ENCODE results near the gene SLCO4A1.

SLCO4A1 gene

GRCh38 chr20:62688083-62688482 lies 45.8 kb downstream of the SLCO4A1 start:
- DNase-seq, result no peak

GRCh38 chr20:62688855-62689460 lies 46.7 kb downstream of the SLCO4A1 start:
- DNase-seq, result no peak

- DNase-seq, result no peak
Measured at GRCh38 chr20:62689861-62690260, 47.6 kb downstream of the SLCO4A1 start.

GRCh38 chr20:62690261-62690820 lies 48.0 kb downstream of the SLCO4A1 start:
- no peak for DNase-seq

- no peak for DNase-seq
Measured at GRCh38 chr20:62691487-62691886, 49.2 kb downstream of the SLCO4A1 start.

GRCh38 chr20:62692176-62692575 lies 49.9 kb downstream of the SLCO4A1 start:
- no peak for DNase-seq

DNA sequence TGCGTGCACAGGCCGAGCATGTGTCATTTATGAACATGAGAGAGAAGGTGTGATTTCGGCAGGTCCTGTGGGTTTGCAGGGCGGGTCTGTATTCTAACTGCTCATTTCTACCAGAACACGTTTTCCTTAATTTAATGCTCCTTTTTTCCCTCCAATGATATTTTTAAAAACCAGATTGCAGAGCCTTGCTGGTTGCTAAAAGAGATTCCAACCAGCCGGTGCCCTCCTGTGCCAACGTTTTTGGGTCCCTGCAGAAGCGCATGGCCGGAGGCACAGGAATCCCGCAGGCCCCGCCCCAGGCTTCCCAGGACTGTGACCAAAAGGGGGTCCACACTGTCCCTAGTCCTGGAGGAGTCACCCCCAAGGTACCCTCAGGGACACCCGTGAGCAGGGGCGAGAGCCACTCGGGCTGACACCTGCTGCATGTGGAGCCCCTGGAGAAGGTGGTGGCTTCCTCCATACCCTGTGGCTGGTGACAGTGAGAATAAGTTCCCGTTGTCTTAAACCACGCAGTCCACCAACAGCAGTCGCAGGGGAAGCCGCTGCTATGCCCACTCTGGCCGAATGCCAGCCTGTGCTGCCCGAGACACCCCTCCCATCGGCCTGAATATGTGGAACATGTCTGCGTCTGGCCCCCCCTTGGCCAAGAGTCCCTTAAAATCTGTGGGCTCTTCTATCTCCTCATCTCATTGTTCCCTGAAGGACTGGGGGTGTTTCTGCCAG lies 50.7 kb downstream of the SLCO4A1 start:
- DNase-seq, result no peak

- no peak for DNase-seq
Measured at GRCh38 chr20:62693524-62693922, 51.2 kb downstream of the SLCO4A1 start.

DNA sequence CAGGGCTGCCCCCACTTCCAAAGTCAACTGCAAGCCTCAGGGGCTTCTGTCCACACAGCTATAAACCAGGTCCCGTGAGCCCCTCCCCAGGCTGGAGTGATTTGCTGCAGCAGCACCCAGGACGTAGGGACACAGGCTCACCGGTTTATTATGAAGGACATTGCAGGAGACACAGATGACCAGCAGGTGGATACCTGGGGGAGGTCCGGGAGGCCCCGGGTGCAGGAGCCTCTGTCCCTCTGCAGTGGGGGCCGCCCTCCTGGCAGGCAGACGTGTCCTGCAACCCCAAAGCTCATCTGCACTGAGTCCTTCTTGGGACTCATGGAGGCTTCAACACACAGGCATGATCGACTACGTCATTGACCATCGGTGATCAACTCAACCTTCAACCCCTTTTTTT lies 51.8 kb downstream of the SLCO4A1 start:
- no peak for DNase-seq

GRCh38 chr20:62694868-62695267 lies 52.6 kb downstream of the SLCO4A1 start:
- DNase-seq, result no peak

DNA sequence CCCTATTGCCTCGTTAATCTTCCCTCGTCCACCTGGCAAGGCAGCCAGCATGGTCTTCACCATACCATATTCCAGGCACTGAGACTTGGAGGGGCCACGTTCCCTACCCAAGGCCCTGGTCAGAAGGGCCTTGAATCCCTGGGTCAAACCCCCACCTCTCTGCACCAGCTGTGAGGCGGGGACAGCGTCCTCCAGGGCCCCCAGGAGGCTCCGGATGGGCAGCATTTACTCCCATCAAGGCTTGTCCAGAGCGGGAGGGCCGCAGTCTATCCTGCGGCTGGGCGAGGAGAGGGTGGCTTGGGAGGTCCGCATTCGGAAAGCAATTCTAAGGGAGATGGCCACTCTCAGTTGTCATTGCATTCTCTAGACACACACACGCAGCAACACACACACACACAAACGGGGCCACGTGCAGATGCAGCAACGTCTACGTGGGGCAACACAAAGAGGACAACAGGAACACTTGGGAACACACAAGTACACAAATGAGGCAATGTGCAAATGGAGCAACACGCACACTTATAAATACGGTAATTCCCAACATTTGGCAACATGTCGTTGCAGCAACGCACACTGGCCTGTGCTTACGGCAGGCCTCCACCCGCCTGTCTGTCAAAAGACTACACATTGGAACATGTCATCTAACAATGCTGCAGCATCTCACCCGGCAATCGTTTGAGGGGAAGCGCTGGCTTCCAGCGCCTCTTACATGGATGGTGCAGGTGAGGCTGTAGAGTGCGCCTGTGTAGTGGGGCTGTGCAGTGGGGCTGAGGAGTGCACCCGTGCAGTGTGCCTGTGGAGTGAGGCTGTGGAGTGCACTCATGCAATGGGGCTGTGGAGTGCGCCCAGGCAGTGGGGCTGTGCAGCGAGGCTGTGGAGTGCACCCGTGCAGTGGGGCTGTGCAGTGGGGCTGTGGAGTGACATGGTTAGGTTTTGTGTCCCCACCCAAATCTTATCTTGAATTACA lies 53.4 kb downstream of the SLCO4A1 start:
- no peak for DNase-seq

DNA sequence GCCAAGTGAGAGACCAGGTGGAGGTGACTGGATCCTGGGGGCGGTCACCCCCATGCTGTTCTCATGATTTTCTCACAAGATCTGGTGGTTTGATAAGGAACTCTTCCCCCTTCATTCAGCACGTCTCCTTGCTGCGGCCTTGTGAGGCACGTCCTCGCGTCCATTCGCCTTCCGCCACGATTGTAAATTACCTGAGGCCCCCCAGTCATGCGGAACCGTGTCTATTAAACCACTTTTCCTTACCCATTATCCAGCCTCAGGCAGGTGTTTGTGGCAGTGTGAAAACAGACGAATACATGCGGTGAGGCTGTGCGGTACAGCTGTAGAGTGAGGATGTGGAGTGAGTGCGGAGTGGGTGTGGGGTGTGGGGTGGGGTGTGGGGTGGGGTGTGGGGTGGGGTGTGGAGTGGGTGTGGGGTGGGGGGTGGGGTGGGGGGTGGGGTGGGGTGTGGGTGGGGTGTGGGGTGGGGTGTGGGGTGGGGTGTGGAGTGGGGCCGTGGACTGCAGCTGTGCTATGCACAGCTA lies 54.2 kb downstream of the SLCO4A1 start:
- no peak for DNase-seq

DNA sequence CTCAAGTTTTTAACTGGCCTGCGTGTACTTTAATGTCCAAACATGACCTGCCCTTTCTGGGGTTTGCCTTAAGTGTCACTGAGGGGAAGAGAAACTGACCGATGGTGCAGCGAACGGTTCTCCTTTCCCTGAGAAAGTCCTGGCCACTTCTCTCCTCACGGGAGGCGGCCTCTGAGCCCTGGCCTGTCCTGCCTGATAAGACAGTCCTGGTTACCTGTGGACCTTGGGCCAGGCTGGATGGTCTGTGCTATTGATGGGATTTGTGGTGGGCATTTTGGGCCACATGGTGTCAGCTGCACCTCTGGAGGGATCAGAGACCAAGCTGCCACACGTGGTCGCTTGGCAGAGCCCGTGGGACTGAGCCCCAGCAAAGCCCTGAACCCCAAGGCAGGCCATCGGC lies 54.7 kb downstream of the SLCO4A1 start:
- DNase-seq, result no peak

- no peak for DNase-seq
Measured at GRCh38 chr20:62697468-62697912, 55.2 kb downstream of the SLCO4A1 start.

GRCh38 chr20:62698231-62698630 lies 55.9 kb downstream of the SLCO4A1 start:
- no peak for DNase-seq

- DNase-seq, result no peak
Measured at GRCh38 chr20:62699296-62699695, 57.0 kb downstream of the SLCO4A1 start.

DNA sequence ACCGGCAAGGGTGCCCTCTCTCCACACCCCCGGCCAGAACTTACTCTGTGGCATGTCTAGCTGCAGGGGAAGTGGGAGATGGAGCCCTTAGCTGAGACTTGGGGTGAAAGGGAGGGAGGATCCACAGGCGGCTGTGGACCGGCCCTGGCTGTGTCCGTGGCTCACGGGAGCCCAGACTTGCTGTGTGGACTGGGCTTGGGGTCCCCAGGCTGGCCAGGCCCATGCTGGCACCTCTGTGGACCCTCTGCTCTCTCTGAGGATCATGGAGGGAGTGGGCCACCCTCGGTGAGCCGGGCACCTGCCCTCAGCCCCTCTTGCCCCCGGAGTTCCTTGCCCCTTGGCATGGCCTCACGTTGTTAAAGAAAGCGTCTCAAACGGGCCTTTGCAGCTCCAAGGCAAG lies 57.4 kb downstream of the SLCO4A1 start:
- DNase-seq, result no peak

DNA sequence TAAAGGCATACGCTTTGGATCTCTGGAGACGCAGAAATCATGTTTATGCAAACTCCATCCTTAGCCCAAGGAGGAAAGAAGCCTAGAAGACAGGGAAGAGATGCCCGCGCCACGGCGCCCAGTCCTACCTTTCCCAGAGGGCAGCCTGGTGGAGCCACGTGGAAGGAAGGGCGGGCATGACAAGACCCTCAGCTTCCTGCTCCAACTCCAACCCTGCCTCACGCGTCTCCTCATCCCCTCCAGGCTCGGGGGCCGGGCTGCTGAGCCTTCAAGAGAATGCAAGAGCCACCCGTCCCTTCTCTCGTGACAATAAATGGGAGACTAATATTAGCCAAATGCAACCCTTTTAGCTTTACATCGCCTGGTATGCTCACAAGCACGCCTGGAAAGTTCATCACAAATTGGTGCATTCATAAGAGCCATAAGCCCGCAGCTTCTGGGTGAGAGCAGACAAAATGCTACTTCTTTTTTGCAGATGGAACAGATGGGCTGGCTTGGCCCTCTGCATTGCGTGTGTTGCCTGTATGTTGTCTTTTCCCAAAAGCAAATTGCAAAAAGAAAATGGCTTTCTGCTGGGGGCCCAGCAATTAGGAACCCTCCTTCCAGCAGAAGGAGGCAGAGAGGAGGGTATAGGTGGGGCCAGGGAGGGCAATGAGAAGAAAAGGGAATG lies 58.1 kb downstream of the SLCO4A1 start:
- DNase-seq, result no peak

- no peak for DNase-seq
Measured at GRCh38 chr20:62701161-62702012, 59.1 kb downstream of the SLCO4A1 start.

DNA sequence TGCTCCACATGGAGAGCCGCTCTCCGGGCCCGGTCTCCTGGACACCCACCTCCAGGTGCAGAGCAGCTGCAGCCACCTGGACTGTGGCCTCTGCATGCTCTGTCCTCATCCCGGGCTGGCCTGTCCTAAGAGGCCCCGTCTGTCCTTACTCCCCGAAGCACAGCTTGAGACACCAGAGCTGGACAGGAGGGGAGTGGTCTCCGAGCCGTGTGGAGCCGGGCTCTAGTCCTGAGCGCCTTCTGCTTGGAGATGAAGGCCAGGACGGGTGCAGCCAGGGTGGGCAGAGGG lies 59.7 kb downstream of the SLCO4A1 start:
- DNase-seq, result no peak

Measured in islet precursor cell (in vitro differentiated cells).